HepG2 (cell line): Measurements from ENCODE around the gene OSBP. TPM values are rescaled to one million over a fixed set of nuclear protein-coding genes. Genes with fewer than 3 reads are reported as not detected.

Source experiments
- ATAC-seq: fragments of 200-7000 bp; cut with Tn5 transposase; 3 replicates; pipeline ENCODE4 v1.9.1; 2020; ENCODE audit warnings: mild to moderate bottlenecking, moderate library complexity
- BruUV-seq: library from RNA; stranded (reverse); fragments of 400-500 nt; replicated peaks from 2 replicates; lab custom pipeline; 2021; lab: Mats Ljungman, UMichigan
- CTCF ChIA-PET: fragments of 300-600 bp; formaldehyde crosslinking; extraction: SDS; loops from one replicate; lab custom pipeline; 2021; ENCODE audit warnings: low total read pairs, inconsistent platforms, low intra/inter-chr PET ratio; lab: Yijun Ruan, JAX
- POLR2A ChIA-PET: fragments of 350-600 bp; sonication (Branson Sonifier 250); formaldehyde crosslinking; loops from one replicate; lab custom pipeline; 2020; ENCODE audit warnings: antibody characterized with exemption, inconsistent platforms; lab: Yijun Ruan, JAX
- DNase-seq: peaks from one replicate; pipeline ENCODE4 v3.0.0-alpha.2; 2015; ENCODE audit warnings: low spot score
- FAIRE-seq: peaks from 3 replicates; lab custom pipeline; 2011; peaks lifted over from hg19 to GRCh38; lab: Jason Lieb, UNC
- H2AFZ ChIP-seq: one replicate; pipeline ENCODE4 v1.6.1; 2011; ENCODE audit warnings: low read length, inconsistent platforms
- H3K27ac ChIP-seq: fragments of 300-600 bp; 3 replicates; pipeline ENCODE4 v1.8.0; 2011; ENCODE audit warnings: mixed run types, mild to moderate bottlenecking, mixed read lengths, low read length, inconsistent platforms; ENCODE audit not compliant: insufficient read depth; ENCODE audit errors: extremely low read length
- H3K27me3 ChIP-seq, 2 experiments: fragments of 200-600 bp in 1 of 2; 2 replicates in 1 of 2; 3 replicates in 1 of 2; pipeline versions ENCODE4 v1.6.0 to v1.8.0; 2011; ENCODE audit warnings: low read length in 2 of 2, mild to moderate bottlenecking in 2 of 2, moderate library complexity in 2 of 2, inconsistent platforms in 1 of 2; ENCODE audit not compliant: insufficient read depth in 2 of 2, control insufficient read depth in 1 of 2
- H3K36me3 ChIP-seq, 2 experiments: fragments of 200-600 bp in 1 of 2; replicated peaks in 1 of 2; 2 replicates in 1 of 2; 3 replicates in 1 of 2; pipeline versions ENCODE4 v1.5.1 to v1.8.0; 2011; ENCODE audit warnings: low read length in 2 of 2, inconsistent platforms in 1 of 2; ENCODE audit not compliant: insufficient read depth in 2 of 2, control insufficient read depth in 1 of 2
- H3K4me1 ChIP-seq: 2 replicates; pipeline ENCODE4 v1.5.1; 2012; ENCODE audit warnings: low read length, inconsistent platforms; ENCODE audit not compliant: insufficient read depth
- H3K4me2 ChIP-seq: 2 replicates; pipeline ENCODE4 v1.6.0; 2011; ENCODE audit warnings: low read depth, low read length, inconsistent platforms
- H3K4me3 ChIP-seq, 3 experiments: fragments of 200-600 bp in 1 of 3; sonication (generic), shearing (Covaris generic) in 1 of 3; replicated peaks in 1 of 3; 2 replicates each; pipeline ENCODE4 v1.5.1; 2011 to 2016; ENCODE audit warnings: low read length in 3 of 3, inconsistent platforms in 2 of 3, low read depth in 2 of 3, mild to moderate bottlenecking in 2 of 3, control low read depth in 1 of 3, mixed read lengths in 1 of 3; ENCODE audit not compliant: insufficient read depth in 1 of 3
- H3K79me2 ChIP-seq: one replicate; pipeline ENCODE4 v1.6.1; 2011; ENCODE audit warnings: low read length, inconsistent platforms; ENCODE audit not compliant: insufficient read depth
- H3K9ac ChIP-seq: 2 replicates; pipeline ENCODE4 v1.6.0; 2011; ENCODE audit warnings: mild to moderate bottlenecking, low read depth, low read length, inconsistent platforms; ENCODE audit not compliant: insufficient read depth
- H3K9me3 ChIP-seq: 2 replicates; pipeline ENCODE4 v1.5.1; 2012; ENCODE audit warnings: mild to moderate bottlenecking, low read length
- H4K20me1 ChIP-seq: 2 replicates; pipeline ENCODE4 v1.6.0; 2011; ENCODE audit warnings: inconsistent platforms, mild to moderate bottlenecking, low read length, moderate library complexity; ENCODE audit not compliant: insufficient read depth
- CC2D1A ChIP-seq: sonication (generic); formaldehyde crosslinking; IDR thresholded peaks from 2 replicates; pipeline ENCODE4 v1.8.1; 2023; ENCODE audit warnings: mild to moderate bottlenecking, missing genetic modification reagents
- MLXIP ChIP-seq: sonication (generic); formaldehyde crosslinking; IDR thresholded peaks from 2 replicates; pipeline ENCODE4 v1.9.0; 2021; ENCODE audit warnings: missing genetic modification reagents, borderline replicate concordance
- PTBP1 ChIP-seq: fragments of 200-400 bp; formaldehyde crosslinking; IDR thresholded peaks from 2 replicates; pipeline ENCODE4 v1.6.1; 2018; ENCODE audit warnings: low read length, low read depth; ENCODE audit not compliant: poor library complexity, severe bottlenecking
- TCF7 ChIP-seq: sonication (generic); IDR thresholded peaks from 2 replicates; pipeline ENCODE4 v1.6.1; 2016; ENCODE audit warnings: antibody characterized with exemption, low read depth
- ZNF230 ChIP-seq: sonication (generic); formaldehyde crosslinking; IDR thresholded peaks from 2 replicates; pipeline ENCODE4 v1.4.0; 2020; ENCODE audit warnings: mild to moderate bottlenecking, missing genetic modification reagents
- ZNF747 ChIP-seq: sonication (generic); formaldehyde crosslinking; IDR thresholded peaks from 2 replicates; pipeline ENCODE4 v1.8.1; 2023; ENCODE audit warnings: missing genetic modification reagents, mild to moderate bottlenecking, borderline replicate concordance
- ZSCAN9 ChIP-seq: IDR thresholded peaks from 2 replicates; pipeline ENCODE4 v1.6.1; 2016; ENCODE audit warnings: borderline replicate concordance
- WGBS: methylation state at CpG from one replicate; pipeline ENCODE4 v1.1.6; 2017; ENCODE audit warnings: low lambda C conversion rate; 5-methylcytosine and 5-hydroxymethylcytosine counted together
- in situ Hi-C: cut with HindIII; loops from 2 replicates; pipeline ENCODE4 v1.10.0; 2017; ENCODE audit warnings: low pct_unique_long_range_greater_than_20kb; ENCODE audit not compliant: extremely low pct_ligation_motif_present
- intact Hi-C: fragments of 100-400 bp; cut with micrococcal nuclease; formaldehyde crosslinking; loops from one replicate; pipeline ENCODE4 v1.10.0; 2022; ENCODE audit not compliant: unreplicated experiment
- polyA plus RNA-seq, 8 experiments: library from polyadenylated mRNA; depleted of rRNA in 3 of 8; stranded (reverse) in 7 of 8; unstranded in 1 of 8; fragments of >200 nt; fragmentation: Illumina TruSeq in 4 of 8; extraction: Trizol in 4 of 8; gene quantifications; 2 replicates each; pipeline versions ENCODE4 v1.2.1 to v1.2.3, GENCODE V29; 2011 to 2016; ENCODE audit warnings: low read depth in 4 of 8, missing spikeins in 1 of 8, mixed read lengths in 1 of 8; ENCODE audit not compliant: insufficient read depth in 1 of 8
- total RNA-seq, 5 experiments: library from RNA; depleted of rRNA; stranded (reverse); fragments of >200 nt; fragmentation: Illumina TruSeq; extraction: Trizol; gene quantifications; 2 replicates each; pipeline ENCODE4 v1.2.3, GENCODE V29; 2016; ENCODE audit warnings: low read depth in 1 of 5

Gene OSBP
- total and polyA plus RNA-seq, 2 of the 13 experiments (the other 11 are each of a cell fraction or from before 2014, with no cell fraction given): 12.1 to 13.5 TPM

- 90% methylated on average over 4 of the region's 4 CpGs for WGBS
- no peaks in the 10 kb centered on the region for H3K79me2 ChIP-seq
- POLR2A ChIA-PET: no interaction called here
These were observed 14.9 kb downstream of the OSBP start for GRCh38 chr11:59600636-59601035.

More at GRCh38 chr11:59600636-59601035, 14.9 kb downstream of the OSBP start:
- Histone ChIP-seq H3K4me3 (no peak overlapping the region), H3K27me3 (no peaks in the 10 kb centered on the region), H3K9me3 (no peaks in the 10 kb centered on the region), H4K20me1 (no peaks in the 10 kb centered on the region), H3K4me2 (no peak overlapping the region), H2AFZ (no peak overlapping the region), H3K9ac (no peak overlapping the region), H3K36me3 (peaks cover 30 to 81% of the 10 kb centered on the region in 2 experiments), H3K27ac (no peak overlapping the region), H3K4me1 (no peaks in the 10 kb centered on the region)
- intact Hi-C loops: no loop called here
- FAIRE-seq: no peak
- no TSS peak for BruUV-seq
- in situ Hi-C loops: no loop called here
- no peak for DNase-seq
- no peak for TF ChIP-seq ZSCAN9
- TF ChIP-seq PTBP1: no peak
- no peak for TF ChIP-seq ZNF230 (CRISPR knock-in tag)
- no peak for TF ChIP-seq CC2D1A (CRISPR knock-in tag)
- TF ChIP-seq ZNF747 (CRISPR knock-in tag): no peak
- TF ChIP-seq MLXIP (CRISPR knock-in tag): no peak
- TF ChIP-seq TCF7: no peak
- TF ChIP-seq, all 625 proteins: peak for 0
- CTCF ChIA-PET: no interaction called here
- ATAC-seq: no peak
